Measurements from ENCODE around the gene AQP9. TPM values are rescaled to one million over a fixed set of nuclear protein-coding genes. Genes with fewer than 3 reads are reported as not detected.

AQP9 gene
- total and polyA plus RNA-seq, 12 donors = 0.22 to 2.8 (median 0.84) TPM; not detected in 1

DNA sequence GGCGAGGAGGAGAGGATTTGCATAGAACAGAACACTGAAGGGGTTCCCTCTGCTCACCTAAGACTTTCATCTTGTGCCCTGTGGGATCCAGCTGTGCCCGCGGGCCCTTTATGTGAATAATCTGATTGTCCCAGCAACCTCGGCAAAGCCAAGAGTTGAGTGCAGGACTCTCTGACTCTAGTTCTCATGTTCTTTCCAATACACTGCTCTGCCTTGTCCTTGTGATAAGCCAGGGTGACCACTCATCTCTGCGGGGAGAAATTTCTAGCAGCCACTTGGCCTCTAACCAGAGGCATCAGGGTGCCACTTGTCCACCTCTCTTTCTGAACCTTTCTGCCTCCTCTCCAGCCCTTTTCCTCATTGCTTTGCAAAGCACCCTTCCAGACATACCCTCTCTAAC, 31.8 kb downstream of the AQP9 start:
- intact Hi-C loops (cut with DNase I) = no loop called here
- no peak overlapping the region for H3K27ac ChIP-seq
- no peaks in the 10 kb centered on the region for H3K4me1 ChIP-seq (replicated peaks in 1 of 2)
- H3K4me3 ChIP-seq = no peak overlapping the region
- H3K9me3 ChIP-seq (replicated peaks in 1 of 3) = no peaks in the 10 kb centered on the region
- H3K27me3 ChIP-seq = peaks cover 3% of the 10 kb centered on the region
- no peak for DNase-seq
- H3K36me3 ChIP-seq (replicated peaks in 1 of 2) = no peaks in the 10 kb centered on the region
- WGBS, 4 donors = 86 to 96% (median 89%) methylated on average over 5 of the region's 5 CpGs
- TF ChIP-seq, protein P1, sequence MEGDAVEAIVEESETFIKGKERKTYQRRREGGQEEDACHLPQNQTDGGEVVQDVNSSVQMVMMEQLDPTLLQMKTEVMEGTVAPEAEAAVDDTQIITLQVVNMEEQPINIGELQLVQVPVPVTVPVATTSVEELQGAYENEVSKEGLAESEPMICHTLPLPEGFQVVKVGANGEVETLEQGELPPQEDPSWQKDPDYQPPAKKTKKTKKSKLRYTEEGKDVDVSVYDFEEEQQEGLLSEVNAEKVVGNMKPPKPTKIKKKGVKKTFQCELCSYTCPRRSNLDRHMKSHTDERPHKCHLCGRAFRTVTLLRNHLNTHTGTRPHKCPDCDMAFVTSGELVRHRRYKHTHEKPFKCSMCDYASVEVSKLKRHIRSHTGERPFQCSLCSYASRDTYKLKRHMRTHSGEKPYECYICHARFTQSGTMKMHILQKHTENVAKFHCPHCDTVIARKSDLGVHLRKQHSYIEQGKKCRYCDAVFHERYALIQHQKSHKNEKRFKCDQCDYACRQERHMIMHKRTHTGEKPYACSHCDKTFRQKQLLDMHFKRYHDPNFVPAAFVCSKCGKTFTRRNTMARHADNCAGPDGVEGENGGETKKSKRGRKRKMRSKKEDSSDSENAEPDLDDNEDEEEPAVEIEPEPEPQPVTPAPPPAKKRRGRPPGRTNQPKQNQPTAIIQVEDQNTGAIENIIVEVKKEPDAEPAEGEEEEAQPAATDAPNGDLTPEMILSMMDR (IDR thresholded peaks at IDR 0.05) = no peak
- TF ChIP-seq POLR2A (IDR thresholded peaks at IDR 0.05) = no peak

DNA sequence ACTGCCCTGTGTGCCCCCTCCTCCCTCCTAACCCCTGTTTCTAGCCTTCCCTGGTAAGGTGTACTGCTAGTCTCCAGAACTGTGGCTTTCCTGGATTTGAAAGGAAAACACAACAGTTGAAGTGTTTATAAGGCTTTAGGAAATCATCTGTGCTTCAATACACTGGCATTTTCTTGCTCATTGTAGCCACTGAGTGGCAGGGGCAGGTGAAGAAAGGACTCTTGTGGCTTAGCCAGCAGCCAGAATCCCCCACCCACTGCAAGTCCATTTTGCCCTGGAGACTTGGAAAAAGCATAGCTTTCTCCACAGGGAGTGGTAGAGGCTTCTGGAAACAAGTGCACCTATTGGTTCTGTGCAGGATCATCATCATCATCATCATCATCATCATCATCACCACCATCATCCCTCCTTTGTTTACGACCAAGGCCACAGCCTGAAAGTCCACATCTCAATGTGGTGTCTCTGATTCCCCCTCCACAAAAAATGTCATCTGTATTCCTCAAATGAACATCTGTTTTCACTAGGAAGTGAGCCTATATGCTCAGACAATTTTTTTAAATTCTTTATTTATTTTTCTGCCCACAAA, 33.4 kb downstream of the AQP9 start:
- intact Hi-C loops (cut with DNase I) = no loop called here
- Histone ChIP-seq H3K36me3 (replicated peaks in 1 of 2) (no peaks in the 10 kb centered on the region), H3K4me1 (replicated peaks in 1 of 2) (no peaks in the 10 kb centered on the region), H3K27me3 (peaks cover 6% of the 10 kb centered on the region), H3K27ac (no peak overlapping the region), H3K4me3 (no peak overlapping the region), H3K9me3 (replicated peaks in 1 of 3) (no peaks in the 10 kb centered on the region)
- DNase-seq = no peak
- TF ChIP-seq, protein P1 (IDR thresholded peaks at IDR 0.05) = no peak
- no peak for TF ChIP-seq POLR2A (IDR thresholded peaks at IDR 0.05)
- 75 to 88% (median 78%) methylated on average over 1 of the region's 1 CpG for WGBS, 4 donors

DNA sequence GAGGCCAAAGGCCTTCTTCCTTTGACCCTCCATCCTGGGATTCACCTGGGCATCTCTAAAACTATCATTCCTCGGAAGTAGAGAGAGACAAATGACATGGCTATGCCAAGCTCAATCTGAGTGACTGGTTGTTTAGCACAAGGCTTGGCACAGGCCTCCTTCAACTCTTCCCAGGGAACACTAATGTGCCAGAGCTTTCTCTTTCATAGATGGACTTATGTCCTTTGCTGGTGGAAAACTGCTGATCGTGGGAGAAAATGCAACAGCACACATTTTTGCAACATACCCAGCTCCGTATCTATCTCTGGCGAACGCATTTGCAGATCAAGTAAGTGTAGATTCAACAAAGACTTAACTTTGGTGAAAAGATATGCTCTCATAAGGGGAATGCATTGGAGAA, 36.5 kb downstream of the AQP9 start:
- intact Hi-C loops (cut with DNase I) = no loop called here
- 83 to 92% (median 88%) methylated on average over 5 of the region's 5 CpGs for WGBS, 4 donors
- Histone ChIP-seq H3K27me3 (peaks cover 6% of the 10 kb centered on the region), H3K27ac (no peak overlapping the region), H3K9me3 (replicated peaks in 1 of 3) (no peaks in the 10 kb centered on the region), H3K4me1 (replicated peaks in 1 of 2) (no peaks in the 10 kb centered on the region), H3K4me3 (no peak overlapping the region), H3K36me3 (replicated peaks in 1 of 2) (no peaks in the 10 kb centered on the region)
- TF ChIP-seq, protein P1 (IDR thresholded peaks at IDR 0.05) = no peak
- TF ChIP-seq POLR2A (IDR thresholded peaks at IDR 0.05) = no peak
- no peak for DNase-seq

DNA sequence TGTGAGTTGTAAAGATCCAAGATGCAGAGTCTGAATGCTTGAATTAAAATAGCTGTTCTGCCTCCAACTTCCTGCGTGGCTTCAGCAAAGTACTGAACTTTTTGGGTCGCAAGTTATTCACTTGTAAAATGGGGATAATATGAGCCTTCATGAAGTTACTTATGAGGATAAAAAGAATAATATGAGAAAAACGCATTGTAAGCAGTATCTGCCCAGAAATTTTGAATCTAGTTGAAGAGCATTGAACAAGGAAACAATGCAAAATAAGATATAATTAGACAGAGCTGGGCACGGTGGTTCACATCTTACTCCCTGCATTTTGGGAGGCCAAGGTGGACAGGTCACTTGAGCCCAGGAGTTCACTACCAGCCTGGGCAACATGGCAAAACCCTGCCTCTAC, 37.8 kb downstream of the AQP9 start:
- Histone ChIP-seq H3K27me3 (peaks cover 6% of the 10 kb centered on the region), H3K36me3 (replicated peaks in 1 of 2) (no peaks in the 10 kb centered on the region), H3K27ac (no peak overlapping the region), H3K9me3 (replicated peaks in 1 of 3) (no peaks in the 10 kb centered on the region), H3K4me3 (no peak overlapping the region), H3K4me1 (replicated peaks in 1 of 2) (no peaks in the 10 kb centered on the region)
- no peak for TF ChIP-seq POLR2A (IDR thresholded peaks at IDR 0.05)
- TF ChIP-seq, protein P1 (IDR thresholded peaks at IDR 0.05) = no peak
- WGBS, 4 donors = 72 to 82% (median 77%) methylated on average over 4 of the region's 4 CpGs
- no peak for DNase-seq
- intact Hi-C loops (cut with DNase I) = no loop called here
